WTC11 (cell line): Measurements from ENCODE around the gene STARD10. TPM values are rescaled to one million over a fixed set of nuclear protein-coding genes. Genes with fewer than 3 reads are reported as not detected.

Source experiments
- ATAC-seq: fragments of 200-7000 bp; cut with Tn5 transposase; 2 replicates; pipeline ENCODE4 v1.10.0; 2021; ENCODE audit warnings: mild to moderate bottlenecking, moderate library complexity
- CTCF ChIA-PET: fragments of 300-600 bp; sonication (Branson Sonifier 250); formaldehyde crosslinking; loops from one replicate; lab custom pipeline; 2021; ENCODE audit warnings: antibody characterized with exemption; lab: Charles Lee
- POLR2A ChIA-PET: fragments of 350-600 bp; sonication (Branson Sonifier 250); formaldehyde crosslinking; loops from one replicate; lab custom pipeline; 2021; ENCODE audit warnings: antibody characterized with exemption; lab: Charles Lee
- DNase-seq: peaks from one replicate; pipeline ENCODE4 v3.0.0; 2021; ENCODE audit warnings: low spot score
- H3K27ac Mint-ChIP-seq: 2 replicates; pipeline ENCODE4 v1.8.0; 2021; ENCODE audit warnings: mixed read lengths
- H3K27me3 Mint-ChIP-seq: 2 replicates; pipeline ENCODE4 v1.8.0; 2021; ENCODE audit warnings: low read depth, mild to moderate bottlenecking, moderate library complexity, mixed read lengths
- H3K36me3 Mint-ChIP-seq: 2 replicates; pipeline ENCODE4 v1.8.0; 2021; ENCODE audit warnings: mixed read lengths
- H3K4me1 Mint-ChIP-seq: 2 replicates; pipeline ENCODE4 v1.8.0; 2022; ENCODE audit warnings: mixed read lengths
- H3K4me3 Mint-ChIP-seq: 2 replicates; pipeline ENCODE4 v1.8.0; 2021; ENCODE audit warnings: mild to moderate bottlenecking, moderate library complexity, mixed read lengths
- H3K9me3 Mint-ChIP-seq: 2 replicates; pipeline ENCODE4 v1.8.0; 2021; ENCODE audit warnings: mixed read lengths
- CBFB ChIP-seq: sonication (generic); formaldehyde crosslinking; IDR thresholded peaks from 2 replicates; pipeline ENCODE4 v1.8.1; 2022; ENCODE audit warnings: mild to moderate bottlenecking, low read depth, missing genetic modification reagents
- FOXK1 ChIP-seq: sonication (generic); formaldehyde crosslinking; IDR thresholded peaks from 2 replicates; pipeline ENCODE4 v1.8.0; 2022; ENCODE audit warnings: mild to moderate bottlenecking, moderate library complexity, missing genetic modification reagents
- FOXP4 ChIP-seq: sonication (generic); formaldehyde crosslinking; IDR thresholded peaks from 2 replicates; pipeline ENCODE4 v1.8.0; 2022; ENCODE audit warnings: mild to moderate bottlenecking, missing genetic modification reagents
- GRHL2 ChIP-seq: fragments of 250-450 bp; sonication (Bioruptor Pico); IDR thresholded peaks from 2 replicates; pipeline ENCODE4 v1.8.0; 2022; ENCODE audit warnings: mild to moderate bottlenecking, moderate library complexity; ENCODE audit not compliant: insufficient replicate concordance, severe bottlenecking
- MXD4 ChIP-seq: fragments of 250-450 bp; sonication (Bioruptor Pico); IDR thresholded peaks from 2 replicates; pipeline ENCODE4 v1.8.0; 2021; ENCODE audit warnings: mild to moderate bottlenecking, moderate library complexity, borderline replicate concordance
- NR1H2 ChIP-seq: sonication (generic); formaldehyde crosslinking; IDR thresholded peaks from 2 replicates; pipeline ENCODE4 v1.9.0; 2021; ENCODE audit warnings: mild to moderate bottlenecking, moderate library complexity, missing genetic modification reagents
- NR2C2 ChIP-seq: sonication (generic); formaldehyde crosslinking; IDR thresholded peaks from 2 replicates; pipeline ENCODE4 v1.8.0; 2022; ENCODE audit warnings: mild to moderate bottlenecking, missing genetic modification reagents
- ZNF263 ChIP-seq: sonication (generic); formaldehyde crosslinking; IDR thresholded peaks from 2 replicates; pipeline ENCODE4 v1.8.1; 2022; ENCODE audit warnings: low read depth, mild to moderate bottlenecking, moderate library complexity, missing genetic modification reagents
- ZNF423 ChIP-seq: fragments of 250-450 bp; sonication (Bioruptor Pico); IDR thresholded peaks from 2 replicates; pipeline ENCODE4 v2.1.2; 2022; ENCODE audit warnings: mild to moderate bottlenecking, moderate library complexity
- total RNA-seq: library from RNA; stranded (reverse); gene quantifications from 3 replicates; pipeline ENCODE4 v1.2.3, GENCODE V29; 2021
- TF ChIP-seq, protein P1 (sequence below): sonication (generic); formaldehyde crosslinking; IDR thresholded peaks from 2 replicates; pipeline ENCODE4 v1.8.0; 2022; ENCODE audit warnings: missing genetic modification reagents

STARD10 gene
- total RNA-seq, 1 experiment from 2014 or later = 32.0 TPM

DNA sequence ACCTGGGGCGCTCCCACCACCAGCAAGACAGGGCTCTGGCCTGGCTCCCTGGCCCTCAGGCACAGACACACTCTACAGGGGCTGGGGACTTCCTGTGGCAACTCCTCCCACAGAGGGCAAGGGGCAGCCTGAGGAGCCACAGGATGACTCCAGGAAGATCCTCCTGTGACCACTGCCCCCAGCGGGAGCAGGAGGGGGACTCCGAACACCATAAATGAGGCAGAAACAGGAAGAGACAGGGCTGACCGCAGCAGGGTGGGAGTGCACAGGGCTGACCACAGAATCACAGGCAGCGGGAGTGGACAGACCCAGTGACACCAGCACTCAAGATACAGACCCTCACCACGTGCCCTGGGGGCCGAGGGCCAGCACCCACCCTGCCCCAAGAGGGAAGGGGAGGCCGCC, 52.4 kb downstream of the STARD10 start:
- ATAC-seq = peak; percentile 68
- peaks cover 58% of the 10 kb centered on the region for H3K4me1 Mint-ChIP-seq
- no peak for DNase-seq
- ChIA-PET POLR2A (interaction anchor here (1.0 kb wide), 1 partner anchor 16 kb away, joined by 3 read pairs; no protein-coding TSS in a partner anchor), CTCF (interaction anchor here (0.6 to 1.8 kb wide), 5 partner anchors 16 to 66 kb away, joined by 3 to 14 read pairs (median 4); partner anchors contain the start of gene STARD10)
- H3K27me3 Mint-ChIP-seq = no peaks in the 10 kb centered on the region
- H3K9me3 Mint-ChIP-seq = no peaks in the 10 kb centered on the region
- TF ChIP-seq NR2C2 (CRISPR knock-in tag) = no peak
- peak; percentile 80; the same call in 1 of the 2 replicates for TF ChIP-seq ZNF263 (CRISPR knock-in tag)
- H3K27ac Mint-ChIP-seq = peak overlapping the region; percentile 96
- no peaks in the 10 kb centered on the region; the same call in 1 of the 2 replicates for H3K36me3 Mint-ChIP-seq
- H3K4me3 Mint-ChIP-seq = 0 out of 2 replicates have a peak overlapping the region, but pooled peaks have one; percentile 20

- Mint-ChIP-seq H3K27ac (peak overlapping the region; percentile 96), H3K27me3 (no peaks in the 10 kb centered on the region), H3K4me3 (no peak overlapping the region), H3K36me3 (no peaks in the 10 kb centered on the region; the same call in 1 of the 2 replicates), H3K4me1 (peaks cover 63% of the 10 kb centered on the region), H3K9me3 (no peaks in the 10 kb centered on the region)
- ChIA-PET POLR2A (interaction anchor here (1.0 kb wide), 1 partner anchor 16 kb away, joined by 3 read pairs; no protein-coding TSS in a partner anchor), CTCF (interaction anchor here (0.6 to 1.5 kb wide), 5 partner anchors 16 to 242 kb away, joined by 3 to 14 read pairs (median 3); partner anchors contain the start of gene STARD10)
- DNase-seq = no peak
- TF ChIP-seq, protein P1, sequence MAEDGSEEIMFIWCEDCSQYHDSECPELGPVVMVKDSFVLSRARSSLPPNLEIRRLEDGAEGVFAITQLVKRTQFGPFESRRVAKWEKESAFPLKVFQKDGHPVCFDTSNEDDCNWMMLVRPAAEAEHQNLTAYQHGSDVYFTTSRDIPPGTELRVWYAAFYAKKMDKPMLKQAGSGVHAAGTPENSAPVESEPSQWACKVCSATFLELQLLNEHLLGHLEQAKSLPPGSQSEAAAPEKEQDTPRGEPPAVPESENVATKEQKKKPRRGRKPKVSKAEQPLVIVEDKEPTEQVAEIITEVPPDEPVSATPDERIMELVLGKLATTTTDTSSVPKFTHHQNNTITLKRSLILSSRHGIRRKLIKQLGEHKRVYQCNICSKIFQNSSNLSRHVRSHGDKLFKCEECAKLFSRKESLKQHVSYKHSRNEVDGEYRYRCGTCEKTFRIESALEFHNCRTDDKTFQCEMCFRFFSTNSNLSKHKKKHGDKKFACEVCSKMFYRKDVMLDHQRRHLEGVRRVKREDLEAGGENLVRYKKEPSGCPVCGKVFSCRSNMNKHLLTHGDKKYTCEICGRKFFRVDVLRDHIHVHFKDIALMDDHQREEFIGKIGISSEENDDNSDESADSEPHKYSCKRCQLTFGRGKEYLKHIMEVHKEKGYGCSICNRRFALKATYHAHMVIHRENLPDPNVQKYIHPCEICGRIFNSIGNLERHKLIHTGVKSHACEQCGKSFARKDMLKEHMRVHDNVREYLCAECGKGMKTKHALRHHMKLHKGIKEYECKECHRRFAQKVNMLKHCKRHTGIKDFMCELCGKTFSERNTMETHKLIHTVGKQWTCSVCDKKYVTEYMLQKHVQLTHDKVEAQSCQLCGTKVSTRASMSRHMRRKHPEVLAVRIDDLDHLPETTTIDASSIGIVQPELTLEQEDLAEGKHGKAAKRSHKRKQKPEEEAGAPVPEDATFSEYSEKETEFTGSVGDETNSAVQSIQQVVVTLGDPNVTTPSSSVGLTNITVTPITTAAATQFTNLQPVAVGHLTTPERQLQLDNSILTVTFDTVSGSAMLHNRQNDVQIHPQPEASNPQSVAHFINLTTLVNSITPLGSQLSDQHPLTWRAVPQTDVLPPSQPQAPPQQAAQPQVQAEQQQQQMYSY (CRISPR knock-in tag) = peak; percentile 44; the same call in 1 of the 2 replicates
- no peak for TF ChIP-seq NR1H2
- peak; percentile 39 for ATAC-seq
These were observed 53.1 kb downstream of the STARD10 start for GRCh38 chr11:72740562-72741428.

GRCh38 chr11:72740060-72740424, 53.8 kb downstream of the STARD10 start:
- Mint-ChIP-seq H3K4me3 (no peak overlapping the region), H3K9me3 (no peaks in the 10 kb centered on the region), H3K27ac (peak overlapping the region; percentile 70), H3K4me1 (peaks cover 69% of the 10 kb centered on the region), H3K27me3 (no peaks in the 10 kb centered on the region), H3K36me3 (no peaks in the 10 kb centered on the region; the same call in 1 of the 2 replicates)
- ChIA-PET CTCF (no interaction called here), POLR2A (interaction anchor here (0.6 kb wide), 1 partner anchor 452 kb away, joined by 4 read pairs; no protein-coding TSS in a partner anchor)
- no peak for DNase-seq
- TF ChIP-seq MXD4 (CRISPR knock-in tag) = no peak
- no peak for TF ChIP-seq NR1H2
- TF ChIP-seq FOXK1 (CRISPR knock-in tag) = no peak
- no peak for TF ChIP-seq GRHL2 (CRISPR knock-in tag)
- TF ChIP-seq ZNF423 (CRISPR knock-in tag) = no peak
- no peak for TF ChIP-seq FOXP4 (CRISPR knock-in tag)
- no peak for TF ChIP-seq CBFB (CRISPR knock-in tag)
- TF ChIP-seq NR2C2 (CRISPR knock-in tag) = no peak
- ATAC-seq = no peak
